Breast epithelium (tissue), 4 donors: ENCODE data around the gene SDF2. TPM values are rescaled to one million over a fixed set of nuclear protein-coding genes. Genes with fewer than 3 reads are reported as not detected.
A peak's percentile ranks its signal among the peaks of the same experiment; 100 is the strongest.
"Not testable (repeated sequence)": the region's sequence is repeated elsewhere in the genome, so short reads cannot be mapped to it uniquely, and the experiment has no call there.

Experiments
- DNase-seq, 2 donors: peaks; one replicate each; pipeline ENCODE4 v3.0.0-alpha.2; 2019; ENCODE audit warnings: low spot score in 2 of 2
- H3K27ac ChIP-seq, 2 donors: fragments of 200-600 bp; sonication (generic) in 1 of 2; one replicate each; pipeline ENCODE4 v1.5.1; 2016 to 2019; ENCODE audit warnings: mild to moderate bottlenecking in 1 of 2
- H3K27me3 ChIP-seq, 2 donors: fragments of 200-600 bp; sonication (generic) in 1 of 2; one replicate each; pipeline versions ENCODE4 v1.5.1 to v1.6.0; 2017 to 2019; ENCODE audit warnings: control low read depth in 1 of 2, mild to moderate bottlenecking in 1 of 2
- H3K36me3 ChIP-seq: fragments of 200-600 bp; one replicate; pipeline ENCODE4 v1.5.1; 2019
- H3K4me1 ChIP-seq, 2 donors: fragments of 200-600 bp; sonication (generic); one replicate each; pipeline ENCODE4 v1.5.1; 2016 to 2019; ENCODE audit warnings: control low read depth in 1 of 2
- H3K4me3 ChIP-seq, 3 donors: fragments of 200-600 bp; sonication (generic); 1 replicate in 2 of 3; 2 replicates in 1 of 3; pipeline ENCODE4 v1.5.1; 2016 to 2019; ENCODE audit warnings: mild to moderate bottlenecking in 3 of 3, moderate library complexity in 2 of 3
- H3K9me3 ChIP-seq, 2 donors: fragments of 200-600 bp; sonication (generic) in 1 of 2; one replicate each; pipeline ENCODE4 v1.5.1; 2016 to 2019; ENCODE audit warnings: control low read depth in 1 of 2
- POLR2A ChIP-seq: fragments of 450-650 bp; IDR thresholded peaks from one replicate; pipeline ENCODE4 v1.6.1; 2016; ENCODE audit warnings: antibody characterized with exemption, mild to moderate bottlenecking, moderate library complexity
- POLR2AphosphoS5 ChIP-seq, 3 donors: sonication (generic); formaldehyde crosslinking; IDR thresholded peaks; one replicate each; pipeline ENCODE4 v1.6.1; 2017; ENCODE audit warnings: antibody characterized with exemption in 3 of 3
- intact Hi-C: fragments of 100-400 bp; cut with DNase I; formaldehyde crosslinking; loops from one replicate; pipeline ENCODE4 v1.15.1; 2023; ENCODE audit warnings: low total_unique reads
- total RNA-seq, 3 donors: library from RNA; depleted of rRNA; stranded (reverse); fragments of >200 nt; gene quantifications; one replicate each; pipeline ENCODE4 v1.1.0, GENCODE V29; 2016
- TF ChIP-seq, protein P1 (sequence below), 3 donors: fragments of 450-650 bp; IDR thresholded peaks; one replicate each; pipeline ENCODE4 v1.5.1; 2016 to 2017; ENCODE audit warnings: antibody characterized with exemption in 3 of 3, mild to moderate bottlenecking in 3 of 3, moderate library complexity in 3 of 3

SDF2 gene
- total RNA-seq, 3 donors from 2014 or later = 38.1 to 66.6 (median 54.1) TPM

GRCh38 chr17:28615260-28615940 is 46.3 kb downstream of the SDF2 start:
- H3K36me3 ChIP-seq = peaks cover 26% of the 10 kb centered on the region
- no peak for DNase-seq
- no peaks in the 10 kb centered on the region for H3K4me1 ChIP-seq
- no peak overlapping the region for H3K4me3 ChIP-seq
- H3K27ac ChIP-seq = no peak overlapping the region
- intact Hi-C loops = no loop called here
- no peak for TF ChIP-seq POLR2AphosphoS5 (IDR thresholded peaks at IDR 0.05)
- TF ChIP-seq POLR2A = no peak
- TF ChIP-seq, protein P1, sequence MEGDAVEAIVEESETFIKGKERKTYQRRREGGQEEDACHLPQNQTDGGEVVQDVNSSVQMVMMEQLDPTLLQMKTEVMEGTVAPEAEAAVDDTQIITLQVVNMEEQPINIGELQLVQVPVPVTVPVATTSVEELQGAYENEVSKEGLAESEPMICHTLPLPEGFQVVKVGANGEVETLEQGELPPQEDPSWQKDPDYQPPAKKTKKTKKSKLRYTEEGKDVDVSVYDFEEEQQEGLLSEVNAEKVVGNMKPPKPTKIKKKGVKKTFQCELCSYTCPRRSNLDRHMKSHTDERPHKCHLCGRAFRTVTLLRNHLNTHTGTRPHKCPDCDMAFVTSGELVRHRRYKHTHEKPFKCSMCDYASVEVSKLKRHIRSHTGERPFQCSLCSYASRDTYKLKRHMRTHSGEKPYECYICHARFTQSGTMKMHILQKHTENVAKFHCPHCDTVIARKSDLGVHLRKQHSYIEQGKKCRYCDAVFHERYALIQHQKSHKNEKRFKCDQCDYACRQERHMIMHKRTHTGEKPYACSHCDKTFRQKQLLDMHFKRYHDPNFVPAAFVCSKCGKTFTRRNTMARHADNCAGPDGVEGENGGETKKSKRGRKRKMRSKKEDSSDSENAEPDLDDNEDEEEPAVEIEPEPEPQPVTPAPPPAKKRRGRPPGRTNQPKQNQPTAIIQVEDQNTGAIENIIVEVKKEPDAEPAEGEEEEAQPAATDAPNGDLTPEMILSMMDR (IDR thresholded peaks at IDR 0.05) = no peak
- H3K27me3 ChIP-seq = no peaks in the 10 kb centered on the region
- no peaks in the 10 kb centered on the region for H3K9me3 ChIP-seq

- H3K27me3 ChIP-seq = no peaks in the 10 kb centered on the region
- TF ChIP-seq POLR2AphosphoS5 (IDR thresholded peaks at IDR 0.05) = no peak
- TF ChIP-seq POLR2A = no peak
- TF ChIP-seq, protein P1 (IDR thresholded peaks at IDR 0.05) = no peak
- no peak within 1 kb of the TSS for H3K4me3 ChIP-seq
- H3K27ac ChIP-seq = no peak within 1 kb of the TSS
- DNase-seq = no peak
- peaks cover 21% of the 10 kb centered on the region for H3K36me3 ChIP-seq
- H3K4me1 ChIP-seq = no peaks in the 10 kb centered on the region
- intact Hi-C loops = no loop called here
- no peaks in the 10 kb centered on the region for H3K9me3 ChIP-seq
Observed at GRCh38 chr17:28613931-28614381, 47.8 kb downstream of the SDF2 start, which contains the start of gene RSKR. Gene RSKR, minus strand, starts transcription at chr17:28614185. Its CDS starts 24 bp downstream, at chr17:28614161.

- H3K4me1 ChIP-seq = no peaks in the 10 kb centered on the region
- no peak overlapping the region for H3K27ac ChIP-seq
- peaks cover 21% of the 10 kb centered on the region for H3K36me3 ChIP-seq
- TF ChIP-seq POLR2AphosphoS5 (IDR thresholded peaks at IDR 0.05) = no peak
- TF ChIP-seq, protein P1 (IDR thresholded peaks at IDR 0.05) = peak; percentile 16 to 51 (median 48)
- no peaks in the 10 kb centered on the region for H3K9me3 ChIP-seq
- H3K4me3 ChIP-seq = no peak overlapping the region
- DNase-seq = no peak
- intact Hi-C loops = no loop called here
- H3K27me3 ChIP-seq = no peaks in the 10 kb centered on the region
Observed at GRCh38 chr17:28612936-28613872, 48.5 kb downstream of the SDF2 start.

DNA sequence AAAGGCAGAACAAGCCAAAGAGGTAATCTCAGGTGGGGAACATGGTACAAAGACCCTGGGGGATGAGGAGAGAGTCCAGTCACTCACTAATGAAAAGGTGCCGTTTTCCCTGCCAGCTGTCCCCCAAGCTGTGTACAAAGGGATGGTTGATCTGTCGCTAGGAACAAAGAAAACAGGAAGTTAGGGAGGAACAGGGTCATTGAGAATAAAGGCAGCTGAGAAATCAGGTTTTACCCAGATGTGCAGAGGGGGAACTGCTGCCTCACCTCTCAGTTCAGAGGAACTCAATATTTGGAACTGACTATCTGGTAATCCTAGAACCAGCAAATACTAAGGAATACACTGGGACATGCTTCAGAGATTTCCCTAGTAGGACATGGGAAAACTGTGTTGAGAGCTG is 49.2 kb downstream of the SDF2 start:
- Histone ChIP-seq H3K9me3 (no peaks in the 10 kb centered on the region), H3K36me3 (peaks cover 21% of the 10 kb centered on the region), H3K27me3 (no peaks in the 10 kb centered on the region), H3K27ac (no peak overlapping the region), H3K4me3 (no peak overlapping the region), H3K4me1 (no peaks in the 10 kb centered on the region)
- DNase-seq = no peak
- no peak for TF ChIP-seq POLR2A
- TF ChIP-seq POLR2AphosphoS5 (IDR thresholded peaks at IDR 0.05) = no peak
- TF ChIP-seq, protein P1 (IDR thresholded peaks at IDR 0.05) = no peak
- intact Hi-C loops = no loop called here

DNA sequence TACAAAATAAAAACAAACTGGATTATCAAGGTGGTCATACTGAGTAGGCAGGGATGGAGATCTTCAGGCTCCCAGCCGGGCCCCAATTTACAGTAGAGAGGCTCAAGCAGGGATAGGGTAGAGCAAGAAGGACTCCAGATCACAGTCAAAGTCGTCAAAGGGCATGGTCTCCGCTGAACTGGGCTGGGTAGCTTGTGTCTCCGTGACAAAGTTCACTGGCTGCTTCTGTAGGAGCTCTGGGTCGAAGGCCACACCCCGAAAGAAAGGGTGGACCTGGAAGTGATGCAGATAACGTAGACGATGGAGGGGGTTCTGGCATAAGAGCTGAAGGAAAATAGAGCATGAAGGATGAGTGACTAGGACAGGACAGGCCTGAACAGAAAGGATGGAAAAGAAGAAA is 51.3 kb downstream of the SDF2 start:
- intact Hi-C loops = no loop called here
- Histone ChIP-seq H3K27me3 (no peaks in the 10 kb centered on the region), H3K9me3 (no peaks in the 10 kb centered on the region), H3K36me3 (peaks cover 7% of the 10 kb centered on the region), H3K4me3 (no peak overlapping the region), H3K4me1 (no peaks in the 10 kb centered on the region), H3K27ac (no peak overlapping the region)
- TF ChIP-seq POLR2AphosphoS5 (IDR thresholded peaks at IDR 0.05) (no peak), POLR2A (no peak)
- TF ChIP-seq, protein P1 (IDR thresholded peaks at IDR 0.05) = no peak
- DNase-seq = no peak

DNA sequence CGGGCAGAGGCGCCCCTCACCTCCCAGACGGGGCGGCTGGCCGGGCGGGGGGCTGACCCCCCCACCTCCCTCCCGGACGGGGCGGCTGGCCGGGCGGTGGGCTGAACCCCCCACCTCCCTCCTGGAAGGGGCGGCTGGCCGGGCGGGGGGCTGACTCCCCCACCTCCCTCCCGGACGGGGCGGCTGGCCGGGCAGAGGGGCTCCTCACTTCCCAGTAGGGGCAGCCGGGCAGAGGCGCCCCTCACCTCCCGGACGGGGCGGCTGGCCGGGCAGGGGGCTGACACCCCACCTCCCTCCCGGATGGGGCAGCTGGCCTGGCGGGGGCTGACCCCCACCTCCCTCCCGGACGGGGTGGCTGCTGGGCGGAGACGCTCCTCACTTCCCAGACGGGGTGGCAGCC is 57.7 kb downstream of the SDF2 start:
- H3K27ac ChIP-seq, H3K9me3 ChIP-seq, H3K4me3 ChIP-seq, H3K36me3 ChIP-seq, H3K27me3 ChIP-seq, H3K4me1 ChIP-seq, DNase-seq, intact Hi-C loops: not testable (repeated sequence)
